PFSK-1 (cell line): ENCODE results near the gene LTBP1.

Experiments
- FOXP2 ChIP-seq: optimal IDR thresholded peaks from 2 replicates; pipeline ENCODE3; 2011; ENCODE audit warnings: borderline replicate concordance, control low read depth, inconsistent platforms; ENCODE audit not compliant: insufficient read depth; ENCODE audit errors: extremely low read length, extremely low read depth
- POLR2AphosphoS5 ChIP-seq: IDR thresholded peaks from 2 replicates; pipeline ENCODE4 v1.6.1; 2012; ENCODE audit warnings: low read depth, mild to moderate bottlenecking, control low read depth, low read length, moderate library complexity
- REST ChIP-seq, 2 experiments: IDR thresholded peaks; 2 replicates each; pipeline versions ENCODE4 v1.6.1 to v1.8.0; 2011 to 2012; ENCODE audit warnings: low read depth in 2 of 2, low read length in 2 of 2, control low read depth in 1 of 2, inconsistent platforms in 1 of 2, mild to moderate bottlenecking in 1 of 2, moderate library complexity in 1 of 2; ENCODE audit not compliant: insufficient read depth in 1 of 2
- SIN3A ChIP-seq: IDR thresholded peaks from 2 replicates; pipeline ENCODE4 v1.6.1; 2012; ENCODE audit warnings: mild to moderate bottlenecking, low read length, moderate library complexity, borderline replicate concordance; ENCODE audit not compliant: insufficient read depth
- TAF1 ChIP-seq: IDR thresholded peaks from 2 replicates; pipeline ENCODE4 v1.6.1; 2012; ENCODE audit warnings: low read length, control low read depth, borderline replicate concordance; ENCODE audit not compliant: insufficient read depth

GRCh38 chr2:33411765-33412164 lies 465.0 kb downstream of the LTBP1 start:
- TF ChIP-seq FOXP2 (no peak), POLR2AphosphoS5 (no peak), REST (IDR thresholded peaks at IDR 0.05; ENCODE audit: insufficient read depth in 1 of 2, low read depth in 2 of 2, low read length in 2 of 2) (no peak), TAF1 (no peak), SIN3A (no peak)
